ENCODE data around the gene CXADR.

CXADR gene

DNA sequence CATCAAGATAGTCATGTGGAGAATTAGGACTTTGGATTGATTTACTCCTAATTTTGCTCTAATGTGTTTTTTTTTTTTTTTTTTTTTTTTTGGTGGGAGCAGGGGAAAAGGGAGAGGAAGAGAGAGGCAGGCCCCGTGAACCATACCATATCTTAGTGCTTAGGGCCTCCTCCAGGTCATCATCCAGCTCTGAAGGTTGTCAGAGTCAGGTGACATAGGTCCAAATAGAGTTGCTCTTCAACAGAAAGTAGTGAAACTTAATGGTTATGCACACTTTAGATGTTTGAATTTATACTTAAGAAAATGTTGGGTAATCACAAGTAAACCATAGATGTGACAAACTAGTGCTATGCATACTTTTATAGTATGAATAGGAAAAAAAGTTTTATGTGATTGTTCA lies 32.2 kb downstream of the CXADR start:
- no peak for DNase-seq

DNA sequence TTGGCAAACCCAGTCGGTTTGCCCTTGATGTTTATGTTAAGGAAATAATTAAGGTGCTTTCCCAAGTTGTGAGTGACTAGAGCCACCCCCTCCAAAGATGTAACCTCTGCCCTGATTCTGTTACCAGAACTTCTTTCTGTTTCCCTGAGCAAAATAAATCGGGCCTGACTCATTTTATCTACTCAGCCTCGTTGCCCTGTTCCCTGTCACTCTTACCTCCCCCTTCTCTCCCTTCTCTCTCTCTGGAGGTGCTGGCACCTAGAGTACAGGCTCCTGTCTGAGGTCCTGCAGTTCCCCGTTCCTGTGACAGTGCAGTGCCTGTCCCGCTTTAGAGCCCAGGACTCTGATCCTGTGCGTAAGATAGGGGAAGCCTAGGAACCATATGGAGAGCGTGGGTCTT lies 35.4 kb downstream of the CXADR start:
- no peak for DNase-seq

DNA sequence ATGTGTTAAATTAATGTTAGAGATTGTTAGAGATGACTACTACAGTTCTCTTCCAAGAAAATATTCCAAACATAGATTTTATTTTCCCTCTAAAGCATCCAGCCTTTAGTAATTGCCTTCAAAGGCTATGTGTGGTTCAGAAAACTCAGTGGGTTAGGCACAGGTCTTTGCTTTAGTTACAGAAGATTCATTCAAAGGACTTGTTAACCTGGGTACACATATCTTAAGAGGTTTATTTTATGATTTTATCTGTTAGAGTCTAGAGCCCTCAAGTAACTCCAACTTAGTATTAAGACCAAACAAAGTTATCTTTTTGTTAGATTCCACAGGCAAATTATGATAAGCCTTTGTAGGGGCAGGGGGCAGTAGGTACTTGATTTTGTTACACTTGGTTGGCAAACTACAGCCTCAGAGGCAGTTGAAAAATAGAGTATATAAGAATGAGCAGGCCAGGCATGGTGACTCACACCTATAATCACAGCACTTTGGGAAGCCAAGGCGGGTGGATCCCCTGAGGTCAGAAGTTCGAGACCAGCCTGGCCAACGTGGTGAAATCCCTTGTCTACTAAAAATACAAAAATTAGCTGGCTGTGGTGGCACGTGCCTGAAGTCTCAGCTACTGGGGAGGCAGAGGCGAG lies 37.9 kb downstream of the CXADR start:
- DNase-seq: no peak

DNA sequence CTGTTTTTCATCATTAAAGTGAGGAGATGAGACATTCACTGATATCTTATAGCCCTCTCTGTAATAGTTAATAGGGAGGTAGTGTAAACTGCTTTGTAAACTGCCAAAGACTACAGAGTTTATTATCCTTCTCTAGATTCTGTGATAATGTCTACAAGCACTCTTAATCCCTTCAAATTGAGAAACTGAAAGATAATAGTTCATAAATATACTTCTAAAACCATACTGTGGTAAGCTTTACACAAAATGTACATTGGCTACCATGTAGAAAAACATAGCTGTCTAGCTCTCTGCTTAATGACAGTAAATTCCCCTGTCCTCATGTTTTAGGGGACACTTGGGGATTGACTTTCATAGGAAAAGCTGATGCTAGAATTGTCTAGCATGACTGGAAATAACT lies 39.6 kb downstream of the CXADR start:
- no peak for DNase-seq

DNA sequence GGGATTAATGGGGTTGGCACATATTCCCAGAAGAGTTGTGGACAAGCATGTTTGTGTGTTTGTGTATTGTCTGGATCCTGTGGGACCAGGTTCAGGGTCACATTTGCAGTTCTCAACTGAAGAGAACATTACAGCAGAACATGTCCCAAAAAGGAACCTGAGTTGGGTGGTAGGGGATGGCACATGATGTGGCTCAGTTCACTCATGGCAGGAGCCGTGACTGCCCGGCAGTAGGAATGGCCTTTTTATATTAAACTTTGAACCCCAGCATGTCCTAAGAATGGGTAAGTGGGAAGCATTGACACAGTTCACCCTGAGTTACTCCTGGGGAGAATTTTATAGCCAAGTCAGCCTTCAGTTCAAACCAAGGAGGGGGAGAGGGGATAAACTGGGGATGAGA lies 41.3 kb downstream of the CXADR start:
- no peak for DNase-seq

DNA sequence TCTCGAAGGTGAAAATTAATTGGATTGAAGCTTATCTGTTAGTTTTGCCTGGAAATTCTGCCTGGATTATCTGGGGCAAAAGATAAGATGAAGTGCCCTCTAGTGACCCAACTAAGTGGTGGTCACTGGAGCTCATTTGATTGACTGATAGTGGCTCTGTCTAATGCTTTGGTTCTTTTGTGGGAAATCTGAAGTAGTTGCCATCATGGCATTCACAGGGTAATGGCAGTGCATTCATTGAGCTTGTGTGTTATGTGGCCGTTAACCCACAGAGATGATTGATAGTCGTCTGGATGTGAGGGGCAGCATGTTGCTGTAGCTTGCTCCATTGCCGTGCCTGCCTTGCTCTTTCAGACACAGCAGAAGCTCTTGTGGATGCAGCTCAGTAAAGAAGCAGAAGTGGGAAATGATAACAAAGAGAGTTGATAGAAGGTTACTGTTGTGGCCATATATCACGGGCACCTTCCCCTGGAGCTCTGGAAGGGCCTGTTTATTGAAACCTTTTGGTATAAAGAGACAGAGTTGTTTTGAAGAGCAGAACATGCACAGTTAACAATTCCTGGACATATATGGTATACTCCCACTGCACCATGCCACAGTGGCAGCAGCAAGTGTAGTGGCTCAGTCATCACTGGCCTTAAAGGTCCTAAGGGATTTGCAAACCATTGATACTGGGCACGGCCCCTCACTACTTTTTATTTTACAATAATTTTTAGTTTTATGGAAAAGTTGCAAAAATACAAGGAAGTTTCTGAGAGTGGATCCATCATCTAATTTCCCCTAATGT lies 42.0 kb downstream of the CXADR start:
- DNase-seq: no peak

DNA sequence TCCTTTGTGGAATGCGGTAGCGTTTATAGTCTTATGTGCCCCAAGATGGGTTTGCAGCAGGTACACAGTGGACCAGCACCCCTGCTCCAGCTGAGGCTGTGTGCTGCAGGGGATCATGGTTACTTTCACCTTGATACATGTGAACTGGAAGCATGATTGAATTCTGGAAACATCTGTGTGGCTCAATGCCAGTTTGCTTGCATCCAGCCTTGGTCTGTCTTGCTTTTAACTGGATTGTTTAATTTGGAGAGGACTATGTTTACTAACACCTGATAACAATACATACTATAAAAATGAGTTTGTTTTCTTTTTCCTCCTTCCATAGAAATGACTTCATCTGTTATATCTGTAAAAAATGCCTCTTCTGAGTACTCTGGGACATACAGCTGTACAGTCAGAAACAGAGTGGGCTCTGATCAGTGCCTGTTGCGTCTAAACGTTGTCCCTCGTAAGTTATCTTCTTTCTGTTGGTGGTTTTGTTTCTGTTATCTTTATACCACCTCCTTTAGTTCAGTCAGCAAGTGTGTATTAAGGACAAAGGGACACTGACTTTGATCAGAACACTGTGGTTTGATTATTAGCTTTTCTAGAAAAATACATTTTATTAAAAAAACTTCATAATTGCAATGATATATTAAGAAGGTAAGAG lies 47.7 kb downstream of the CXADR start:
- no peak for DNase-seq

DNA sequence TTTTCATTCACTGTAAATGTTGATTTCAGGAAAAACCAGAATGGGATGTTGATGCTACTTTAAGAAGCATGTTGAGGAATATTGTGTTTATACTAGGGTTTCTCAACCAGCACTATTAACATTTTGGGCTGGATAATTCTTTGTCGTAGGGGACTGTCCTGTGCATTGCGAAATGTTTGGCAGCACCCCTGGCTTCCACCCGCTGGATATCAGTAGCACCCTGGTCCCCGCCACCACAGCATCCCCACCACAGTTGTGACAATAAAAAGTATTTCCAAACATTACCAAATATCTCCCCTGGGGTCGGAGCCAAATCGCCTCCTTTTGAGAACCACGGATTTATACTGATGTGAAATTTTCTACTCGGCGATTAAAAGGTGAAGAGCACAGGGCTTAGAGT lies 57.9 kb downstream of the CXADR start:
- DNase-seq: no peak

DNA sequence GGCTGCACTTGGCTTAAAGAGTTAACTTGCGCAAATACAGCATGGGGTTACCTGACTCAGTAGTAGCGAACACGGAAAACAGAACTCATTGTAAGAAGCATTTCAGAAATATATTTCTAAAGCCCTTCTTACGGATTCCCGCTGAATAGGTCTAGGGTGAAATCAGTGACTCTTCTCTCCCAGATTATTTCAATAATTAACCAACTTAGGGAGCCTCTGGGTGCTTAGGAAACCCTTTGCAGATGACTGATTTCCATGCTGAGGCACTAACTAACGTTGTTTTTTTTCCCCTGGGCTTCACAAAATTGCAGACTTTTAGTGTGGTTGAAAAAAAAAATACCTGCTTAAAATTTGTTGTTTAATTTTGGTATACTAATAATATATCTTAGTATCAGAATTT lies 59.6 kb downstream of the CXADR start:
- no peak for DNase-seq

DNA sequence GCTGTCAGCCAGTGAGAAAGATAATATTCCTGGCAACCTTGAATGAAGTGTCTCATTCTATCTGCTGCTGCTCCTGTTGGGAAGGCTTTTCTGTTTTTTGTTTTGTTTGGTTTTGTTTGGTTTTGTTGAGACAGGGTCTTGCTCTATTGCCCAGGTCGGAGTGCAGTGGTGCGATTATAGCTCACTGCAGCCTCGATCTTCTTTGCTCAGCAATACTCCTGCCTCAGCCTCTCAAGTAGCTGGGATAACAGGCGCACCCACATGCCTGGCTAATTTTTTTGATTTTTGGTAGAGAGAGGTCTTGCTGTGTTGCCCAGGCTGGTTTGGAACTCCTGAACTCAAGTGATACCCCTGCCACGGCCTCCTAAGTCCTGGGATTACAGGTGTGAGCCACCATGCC lies 62.2 kb downstream of the CXADR start:
- no peak for DNase-seq

DNA sequence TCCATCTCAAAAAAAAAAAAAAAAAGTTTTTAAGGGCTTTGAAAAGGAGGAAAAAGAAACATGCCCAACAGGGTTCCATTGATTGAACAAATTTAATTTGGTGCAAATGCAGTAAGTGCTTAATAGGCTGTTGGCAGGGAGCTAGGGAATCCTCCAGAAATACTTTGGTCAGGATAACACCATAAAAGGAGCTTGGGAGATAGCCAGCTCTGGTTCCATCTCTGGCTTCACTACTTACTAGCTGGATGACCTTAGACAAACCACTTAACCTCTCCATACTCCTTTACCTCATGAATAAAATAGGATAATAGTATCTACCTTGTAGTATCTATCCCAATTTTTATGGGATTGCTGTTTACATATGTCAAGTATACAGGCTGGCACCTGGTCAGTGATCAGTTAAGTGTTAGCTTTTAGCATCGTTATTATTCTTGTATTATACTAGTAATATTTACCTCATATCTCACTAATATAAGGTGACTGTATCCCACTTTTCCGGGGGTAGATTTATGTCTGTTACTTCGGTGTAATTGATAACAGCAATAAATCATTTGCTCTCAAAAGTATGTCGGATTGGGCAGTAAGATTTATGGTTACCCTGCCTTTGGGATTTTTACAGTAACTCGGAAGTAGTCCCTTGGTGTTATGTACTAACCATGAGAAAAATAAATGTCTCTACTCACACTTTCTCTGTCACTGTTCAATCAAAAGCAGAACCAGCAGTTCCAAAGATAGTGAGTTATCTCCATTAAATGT lies 63.4 kb downstream of the CXADR start:
- no peak for DNase-seq

DNA sequence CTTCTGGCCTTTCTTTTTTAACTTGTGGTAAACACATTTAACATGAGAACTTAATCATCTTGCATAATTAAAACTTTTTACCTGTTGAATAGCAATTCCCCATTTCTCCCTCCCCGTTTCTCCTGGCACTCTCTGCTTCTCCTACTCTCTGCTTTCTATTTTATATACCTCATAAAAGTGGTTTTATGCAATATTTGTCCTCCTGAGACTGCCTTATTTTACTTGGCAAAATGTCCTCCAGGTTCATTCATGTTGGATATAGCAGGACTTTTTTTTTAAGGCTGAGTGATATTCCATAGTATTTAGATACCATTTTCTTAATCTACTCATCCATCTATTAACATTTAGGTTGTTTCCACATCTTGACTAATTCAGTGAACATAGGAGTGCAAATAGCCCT lies 64.9 kb downstream of the CXADR start:
- DNase-seq: no peak

DNA sequence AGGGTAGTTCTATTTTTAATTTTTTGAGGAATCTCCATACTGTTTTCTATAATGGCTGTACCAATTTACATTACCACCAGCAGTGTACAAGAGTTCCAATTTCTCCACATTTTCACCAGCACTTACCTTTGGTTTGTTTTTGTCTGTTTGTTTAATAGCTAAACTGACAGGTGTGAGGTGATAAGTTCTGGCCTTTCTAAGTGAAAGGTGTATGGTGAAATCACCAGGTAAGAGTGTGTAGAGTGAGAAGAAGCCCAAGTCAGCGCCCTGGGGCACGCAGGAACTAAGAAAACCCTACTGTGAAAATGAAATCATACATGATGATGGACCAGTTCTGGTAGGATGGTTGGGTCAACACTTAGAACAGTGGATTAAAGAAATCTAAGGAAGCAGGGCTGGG lies 65.3 kb downstream of the CXADR start:
- DNase-seq: no peak

DNA sequence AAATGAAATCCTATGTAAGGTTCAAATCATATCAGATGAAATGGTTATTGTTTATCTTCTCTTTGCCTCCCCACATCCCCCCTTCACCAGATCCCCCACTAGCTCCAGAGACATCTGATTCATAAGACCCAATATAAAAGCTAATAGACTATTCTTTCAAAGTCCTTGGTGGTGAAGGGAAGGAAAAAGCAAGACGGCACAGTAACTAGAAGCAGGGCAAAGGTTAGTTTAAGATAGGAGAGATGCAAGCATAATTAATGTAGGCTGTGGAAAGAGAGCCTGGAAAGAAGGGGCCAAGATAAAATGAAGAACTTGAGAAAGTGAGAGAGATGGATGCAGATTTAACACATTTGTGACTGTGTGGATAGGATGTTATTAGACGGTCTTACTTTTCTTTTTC lies 66.0 kb downstream of the CXADR start:
- no peak for DNase-seq

DNA sequence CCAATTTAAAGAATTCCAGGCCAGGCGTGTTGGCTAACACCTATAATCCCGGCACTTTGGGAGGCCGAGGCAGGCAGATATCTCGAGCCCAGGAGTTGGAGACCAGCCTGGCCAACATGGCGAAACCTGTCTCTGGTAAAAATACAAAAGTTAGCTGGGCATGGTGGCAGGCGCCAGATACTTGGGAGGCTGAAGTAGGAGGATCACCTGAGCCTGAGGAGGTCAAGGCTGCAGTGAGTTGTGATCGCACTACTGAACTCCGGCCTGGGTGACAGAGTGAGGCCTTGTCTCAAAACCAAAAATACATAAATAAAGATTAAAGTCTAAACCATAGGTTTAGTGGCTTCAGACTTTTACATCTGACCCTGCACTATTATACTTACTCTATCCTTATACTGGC lies 67.5 kb downstream of the CXADR start:
- no peak for DNase-seq

DNA sequence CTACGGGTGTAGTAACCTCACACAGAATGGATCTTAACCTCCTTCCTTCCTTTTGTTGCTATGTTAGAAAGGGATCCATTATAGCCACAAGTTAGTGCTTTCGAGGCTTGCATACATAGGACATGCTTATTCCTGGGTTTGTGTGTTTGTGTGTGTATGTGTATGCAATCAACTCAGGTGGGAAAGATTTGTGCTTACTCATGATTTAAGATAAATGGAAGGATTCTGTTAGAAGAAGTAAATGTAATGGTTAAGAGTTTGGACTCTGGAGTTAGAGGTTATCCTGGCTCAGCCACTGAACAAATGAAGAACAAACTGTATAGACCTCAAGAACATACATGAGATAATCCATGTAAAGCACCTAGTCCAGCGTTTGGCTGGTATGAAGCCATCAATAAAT lies 71.1 kb downstream of the CXADR start:
- no peak for DNase-seq

DNA sequence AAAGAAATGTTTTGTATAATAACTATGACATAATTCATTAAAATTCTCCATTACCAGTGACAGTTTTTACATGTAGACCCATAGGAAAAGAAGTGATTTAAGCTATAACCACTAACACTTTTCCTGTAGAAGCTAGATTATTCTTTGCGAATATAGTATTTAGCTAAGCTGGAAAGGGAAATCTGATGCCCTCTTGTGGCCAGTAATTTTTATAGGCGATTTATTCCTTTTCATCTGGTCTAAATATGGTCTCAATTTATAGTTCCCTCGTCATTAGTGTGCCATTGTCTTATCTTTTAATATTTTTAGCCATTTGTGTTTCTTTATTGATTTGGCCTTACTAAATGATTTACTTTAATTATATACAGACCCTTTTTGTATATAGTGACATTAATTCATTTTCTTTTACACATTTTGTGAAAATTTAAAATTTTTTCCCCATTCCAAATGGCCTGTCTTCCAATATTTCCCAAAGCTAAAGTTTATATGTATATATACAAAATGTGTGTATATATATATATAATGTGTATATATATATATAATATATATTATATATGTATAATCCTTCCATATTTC lies 73.1 kb downstream of the CXADR start:
- peak; percentile 0 for DNase-seq

DNA sequence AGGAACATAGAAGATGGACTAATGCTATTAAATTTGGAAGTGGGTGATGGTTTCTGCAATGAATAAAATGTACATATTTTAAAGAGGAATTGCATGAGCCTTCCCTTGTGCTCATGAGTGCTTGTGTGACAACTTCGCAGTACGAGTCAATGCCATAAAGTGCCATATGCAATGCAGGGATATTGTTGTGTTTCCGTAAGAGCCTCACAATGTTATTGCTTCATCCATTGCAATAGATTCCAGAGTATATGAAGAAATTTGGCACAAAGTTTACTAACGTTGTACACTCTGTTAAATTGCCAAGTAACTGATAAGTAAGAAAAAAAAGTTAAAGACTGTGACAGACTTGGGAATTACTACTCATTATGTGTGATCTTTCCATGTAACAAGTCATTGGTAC lies 77.6 kb downstream of the CXADR start:
- DNase-seq: no peak

DNA sequence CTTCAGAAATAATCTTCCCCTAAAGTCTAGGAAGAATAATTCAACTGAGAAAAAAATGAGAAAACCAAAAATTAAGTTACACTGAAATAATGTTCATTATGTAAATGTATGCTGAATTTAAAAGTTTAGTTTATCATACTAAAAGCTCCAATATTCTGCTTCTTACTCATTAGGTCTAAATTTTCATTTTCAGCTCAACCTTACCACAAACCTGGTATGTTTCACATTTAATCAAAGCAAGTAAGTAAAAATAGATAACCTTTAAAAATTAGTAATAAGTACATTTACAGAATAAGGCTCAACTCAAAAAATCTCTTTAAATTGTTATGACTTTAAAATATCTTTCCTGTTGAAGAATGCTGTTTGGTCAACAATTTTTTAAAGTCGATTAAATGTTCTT lies 84.8 kb downstream of the CXADR start:
- no peak for DNase-seq

DNA sequence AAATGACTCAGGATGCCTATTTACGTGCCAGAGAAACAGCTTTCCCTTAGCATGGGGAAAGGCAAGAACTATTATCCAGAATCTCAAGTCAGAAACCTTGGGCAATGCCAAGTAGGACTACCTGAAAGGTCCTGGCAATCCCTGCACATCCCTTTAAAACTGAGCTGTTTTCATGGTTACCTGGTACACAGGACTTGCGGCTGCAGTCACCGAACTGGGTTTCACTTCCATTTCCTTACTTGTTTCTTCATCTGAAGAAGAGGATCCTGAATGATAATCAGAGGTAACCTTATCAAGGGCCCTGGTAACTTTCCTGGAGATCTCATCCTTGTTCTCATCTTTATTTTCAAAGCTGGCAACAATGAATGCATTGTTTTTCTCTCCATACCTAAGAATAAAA lies 85.6 kb downstream of the CXADR start:
- DNase-seq: no peak

DNA sequence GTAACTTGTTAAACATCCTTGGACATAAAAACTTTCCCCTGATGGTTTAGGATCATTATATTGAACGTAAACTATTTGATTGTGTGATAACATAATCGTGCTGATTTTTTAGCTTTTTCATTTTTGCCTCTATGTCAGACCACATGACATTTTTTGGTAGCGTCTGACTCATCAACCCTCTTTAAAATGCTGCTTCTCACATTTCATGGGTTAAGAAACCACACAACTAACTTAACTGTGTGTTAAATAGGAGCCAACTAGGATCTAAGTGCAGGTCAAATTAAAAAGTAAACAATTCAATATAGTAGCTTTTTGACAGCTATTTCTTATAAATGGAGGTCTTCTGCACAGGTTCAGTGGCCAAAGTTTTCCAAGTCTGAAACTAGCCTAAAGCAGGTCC lies 90.0 kb downstream of the CXADR start:
- no peak for DNase-seq

DNA sequence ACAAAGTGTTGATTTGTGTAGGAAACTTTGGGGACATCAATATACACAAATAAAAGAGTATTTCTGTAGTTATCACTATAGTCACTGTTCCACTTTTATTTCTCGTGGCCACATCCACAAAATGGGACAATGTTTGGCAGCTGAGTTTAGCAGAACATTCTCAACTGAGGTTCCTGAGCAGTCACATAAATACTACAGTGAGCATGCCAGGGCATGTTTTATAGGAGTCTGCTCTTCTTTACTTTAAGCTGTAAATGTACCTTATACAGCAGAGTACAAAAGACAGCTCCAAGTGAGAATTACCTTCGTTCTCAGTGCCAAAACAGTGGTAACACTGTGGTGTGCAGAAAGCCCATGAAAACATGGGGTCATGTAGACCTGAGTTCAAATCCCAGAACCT lies 94.8 kb downstream of the CXADR start:
- no peak for DNase-seq

DNA sequence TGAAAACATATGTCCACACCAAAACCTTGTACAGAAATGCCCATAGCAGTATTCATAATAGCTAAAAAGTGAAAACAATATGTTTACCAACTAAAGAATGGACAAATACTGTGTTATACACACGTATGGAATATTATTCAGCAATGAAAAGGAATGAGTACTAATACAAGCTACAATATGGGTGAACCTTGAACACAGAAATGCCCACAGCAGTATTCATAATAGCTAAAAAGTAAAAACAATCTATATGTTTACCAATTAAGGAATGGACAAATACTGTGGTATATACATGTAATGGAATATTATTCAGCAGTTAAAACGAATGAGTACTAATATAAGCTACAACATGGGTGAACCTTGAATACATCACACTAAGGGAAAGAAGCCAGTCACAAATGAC lies 96.8 kb downstream of the CXADR start:
- no peak for DNase-seq

All from GDM1 (cell line).